HEK293 (cell line): ENCODE results near the gene DLEC1.

Experiments
- CTCF ChIA-PET: fragments of 350-600 bp; formaldehyde crosslinking; extraction: SDS; loops from one replicate; lab custom pipeline; 2021; ENCODE audit warnings: antibody characterized with exemption; lab: Yijun Ruan, JAX
- POLR2A ChIA-PET: fragments of 300-600 bp; formaldehyde crosslinking; extraction: SDS; loops from one replicate; lab custom pipeline; 2020; ENCODE audit warnings: antibody characterized with exemption, inconsistent platforms; lab: Yijun Ruan, JAX
- H3K27ac ChIP-seq: fragments of 200-500 bp; sonication (Bioruptor generic); 2 replicates; pipeline ENCODE4 v1.5.1; 2014; ENCODE audit warnings: low read depth, low read length, control low read depth, inconsistent platforms; ENCODE audit errors: extremely low read depth
- H3K36me3 ChIP-seq, 2 experiments: fragments of 200-500 bp in 1 of 2; sonication (Bioruptor generic) in 1 of 2; 1 replicate in 1 of 2; 2 replicates in 1 of 2; pipeline ENCODE4 v1.5.1; 2014 to 2017; ENCODE audit warnings: inconsistent platforms in 2 of 2, low read length in 2 of 2; ENCODE audit not compliant: control insufficient read depth in 2 of 2, insufficient read depth in 1 of 2
- H3K4me1 ChIP-seq: fragments of 200-500 bp; sonication (Bioruptor generic); 2 replicates; pipeline ENCODE4 v1.5.1; 2014; ENCODE audit warnings: mild to moderate bottlenecking, low read length, inconsistent platforms; ENCODE audit not compliant: control insufficient read depth, insufficient read depth
- H3K4me3 ChIP-seq: 2 replicates; pipeline ENCODE4 v1.5.1; 2011; ENCODE audit warnings: low read depth, mild to moderate bottlenecking, control low read depth, low read length, moderate library complexity
- H3K9me3 ChIP-seq: fragments of 200-500 bp; sonication (Bioruptor generic); 2 replicates; pipeline ENCODE4 v1.5.1; 2014; ENCODE audit warnings: low read depth, low read length, inconsistent platforms; ENCODE audit not compliant: control insufficient read depth, insufficient read depth
- HOXA7 ChIP-seq: sonication (generic); formaldehyde crosslinking; IDR thresholded peaks from 2 replicates; pipeline ENCODE4 v1.8.1; 2022; ENCODE audit warnings: missing genetic modification reagents, borderline replicate concordance
- MYNN ChIP-seq: fragments of 450-650 bp; formaldehyde crosslinking; IDR thresholded peaks from 2 replicates; pipeline ENCODE4 v1.5.1; 2016; ENCODE audit warnings: missing biosample characterization, missing genetic modification characterization, borderline replicate concordance
- RBAK ChIP-seq: fragments of 450-650 bp; formaldehyde crosslinking; IDR thresholded peaks from 2 replicates; pipeline ENCODE4 v1.5.1; 2016; ENCODE audit warnings: missing biosample characterization, missing genetic modification characterization
- SETDB1 ChIP-seq: IDR thresholded peaks from one replicate; pipeline ENCODE4 v1.6.1; 2017; ENCODE audit warnings: mild to moderate bottlenecking, low read length, moderate library complexity, mixed read lengths; ENCODE audit not compliant: insufficient read length
- ZBTB21 ChIP-seq: fragments of 450-650 bp; formaldehyde crosslinking; IDR thresholded peaks from 2 replicates; pipeline ENCODE4 v1.5.1; 2017; ENCODE audit warnings: missing biosample characterization, missing genetic modification characterization
- ZNF112 ChIP-seq: fragments of 450-650 bp; formaldehyde crosslinking; IDR thresholded peaks from 2 replicates; pipeline ENCODE4 v1.5.0; 2017; ENCODE audit warnings: missing biosample characterization, missing genetic modification characterization
- ZNF302 ChIP-seq: fragments of 450-650 bp; formaldehyde crosslinking; IDR thresholded peaks from 2 replicates; pipeline ENCODE4 v1.5.1; 2016; ENCODE audit warnings: missing biosample characterization, missing genetic modification characterization, low read depth
- ZNF350 ChIP-seq: fragments of 450-650 bp; formaldehyde crosslinking; IDR thresholded peaks from 2 replicates; pipeline ENCODE4 v1.5.0; 2017; ENCODE audit warnings: missing biosample characterization, mild to moderate bottlenecking, missing genetic modification characterization
- ZNF398 ChIP-seq: fragments of 450-650 bp; formaldehyde crosslinking; IDR thresholded peaks from 2 replicates; pipeline ENCODE4 v1.5.1; 2017; ENCODE audit warnings: missing biosample characterization, missing genetic modification characterization
- ZNF624 ChIP-seq: fragments of 450-650 bp; formaldehyde crosslinking; IDR thresholded peaks from 2 replicates; pipeline ENCODE4 v1.5.1; 2017; ENCODE audit warnings: missing biosample characterization, missing genetic modification characterization
- ZSCAN5A ChIP-seq: fragments of 450-650 bp; formaldehyde crosslinking; IDR thresholded peaks from 2 replicates; pipeline ENCODE4 v1.5.1; 2016; ENCODE audit warnings: missing biosample characterization, missing genetic modification characterization
- ZXDB ChIP-seq: fragments of 450-650 bp; formaldehyde crosslinking; IDR thresholded peaks from 2 replicates; pipeline ENCODE4 v1.5.1; 2016; ENCODE audit warnings: missing biosample characterization, missing genetic modification characterization
- TF ChIP-seq, protein P1 (sequence below): fragments of 450-650 bp; formaldehyde crosslinking; IDR thresholded peaks from 2 replicates; pipeline ENCODE4 v1.5.1; 2016; ENCODE audit warnings: missing biosample characterization, missing genetic modification characterization

DLEC1 gene

GRCh38 chr3:38101811-38102443 is 62.9 kb downstream of the DLEC1 start:
- ChIA-PET CTCF (interaction anchor here (0.5 to 0.7 kb wide), 2 partner anchors 139 to 347 kb away, joined by 4 to 5 read pairs; no protein-coding TSS in a partner anchor), POLR2A (no interaction called here)
- H3K4me3 ChIP-seq: no peak overlapping the region
- no peak overlapping the region for H3K27ac ChIP-seq
- no peaks in the 10 kb centered on the region for H3K4me1 ChIP-seq
- no peaks in the 10 kb centered on the region for H3K9me3 ChIP-seq
- TF ChIP-seq, protein P1, sequence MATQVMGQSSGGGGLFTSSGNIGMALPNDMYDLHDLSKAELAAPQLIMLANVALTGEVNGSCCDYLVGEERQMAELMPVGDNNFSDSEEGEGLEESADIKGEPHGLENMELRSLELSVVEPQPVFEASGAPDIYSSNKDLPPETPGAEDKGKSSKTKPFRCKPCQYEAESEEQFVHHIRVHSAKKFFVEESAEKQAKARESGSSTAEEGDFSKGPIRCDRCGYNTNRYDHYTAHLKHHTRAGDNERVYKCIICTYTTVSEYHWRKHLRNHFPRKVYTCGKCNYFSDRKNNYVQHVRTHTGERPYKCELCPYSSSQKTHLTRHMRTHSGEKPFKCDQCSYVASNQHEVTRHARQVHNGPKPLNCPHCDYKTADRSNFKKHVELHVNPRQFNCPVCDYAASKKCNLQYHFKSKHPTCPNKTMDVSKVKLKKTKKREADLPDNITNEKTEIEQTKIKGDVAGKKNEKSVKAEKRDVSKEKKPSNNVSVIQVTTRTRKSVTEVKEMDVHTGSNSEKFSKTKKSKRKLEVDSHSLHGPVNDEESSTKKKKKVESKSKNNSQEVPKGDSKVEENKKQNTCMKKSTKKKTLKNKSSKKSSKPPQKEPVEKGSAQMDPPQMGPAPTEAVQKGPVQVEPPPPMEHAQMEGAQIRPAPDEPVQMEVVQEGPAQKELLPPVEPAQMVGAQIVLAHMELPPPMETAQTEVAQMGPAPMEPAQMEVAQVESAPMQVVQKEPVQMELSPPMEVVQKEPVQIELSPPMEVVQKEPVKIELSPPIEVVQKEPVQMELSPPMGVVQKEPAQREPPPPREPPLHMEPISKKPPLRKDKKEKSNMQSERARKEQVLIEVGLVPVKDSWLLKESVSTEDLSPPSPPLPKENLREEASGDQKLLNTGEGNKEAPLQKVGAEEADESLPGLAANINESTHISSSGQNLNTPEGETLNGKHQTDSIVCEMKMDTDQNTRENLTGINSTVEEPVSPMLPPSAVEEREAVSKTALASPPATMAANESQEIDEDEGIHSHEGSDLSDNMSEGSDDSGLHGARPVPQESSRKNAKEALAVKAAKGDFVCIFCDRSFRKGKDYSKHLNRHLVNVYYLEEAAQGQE: no peak
- TF ChIP-seq ZSCAN5A (tag by site-specific recombination) (no peak), ZNF112 (tag by site-specific recombination) (no peak), ZNF398 (tag by site-specific recombination) (no peak)
- H3K36me3 ChIP-seq: no peaks in the 10 kb centered on the region

DNA sequence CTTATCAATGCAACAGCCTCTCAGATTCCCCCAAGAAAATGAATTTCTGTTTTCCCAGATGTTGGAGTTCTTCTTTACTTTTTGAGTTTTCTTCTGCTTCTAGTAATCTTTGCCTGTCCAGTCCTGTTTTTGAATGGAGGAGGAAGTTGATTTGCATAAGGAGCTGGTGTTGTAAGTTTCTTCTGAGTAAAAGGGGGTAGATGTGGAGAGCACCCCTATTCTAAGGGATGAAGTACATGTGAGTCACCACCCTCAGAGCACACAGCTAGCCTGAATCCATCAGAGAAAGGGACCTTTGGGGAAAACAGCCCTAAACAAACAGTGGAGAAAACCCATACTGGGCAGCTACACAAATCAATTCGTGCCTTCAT is 63.4 kb downstream of the DLEC1 start:
- H3K4me3 ChIP-seq: no peak overlapping the region
- ChIA-PET POLR2A (no interaction called here), CTCF (interaction anchor here (0.7 kb wide), 1 partner anchor 346 kb away, joined by 5 read pairs; no protein-coding TSS in a partner anchor)
- no peaks in the 10 kb centered on the region for H3K36me3 ChIP-seq
- no peak overlapping the region for H3K27ac ChIP-seq
- H3K4me1 ChIP-seq: no peaks in the 10 kb centered on the region
- TF ChIP-seq ZNF302 (tag by site-specific recombination) (no peak), MYNN (tag by site-specific recombination) (no peak), HOXA7 (no peak), ZBTB21 (tag by site-specific recombination) (no peak), ZXDB (tag by site-specific recombination) (no peak), ZNF350 (tag by site-specific recombination) (no peak), ZNF624 (tag by site-specific recombination) (no peak)
- H3K9me3 ChIP-seq: no peaks in the 10 kb centered on the region

- ChIA-PET CTCF (no interaction called here), POLR2A (no interaction called here)
- TF ChIP-seq SETDB1 (peak; percentile 62), RBAK (tag by site-specific recombination) (no peak)
- TF ChIP-seq, all 188 proteins: peak for 1
Measured at GRCh38 chr3:38105525-38105924, 66.5 kb downstream of the DLEC1 start.

More at GRCh38 chr3:38105525-38105924, 66.5 kb downstream of the DLEC1 start:
- no peak overlapping the region for H3K4me3 ChIP-seq
- no peaks in the 10 kb centered on the region for H3K36me3 ChIP-seq
- H3K4me1 ChIP-seq: no peaks in the 10 kb centered on the region
- no peaks in the 10 kb centered on the region for H3K9me3 ChIP-seq
- no peak overlapping the region for H3K27ac ChIP-seq
